Hepatocyte (in vitro differentiated cells): ENCODE results near the gene TOR1B.

Experiments used
- CTCF ChIP-seq: fragments of 200-600 bp; sonication (generic); IDR thresholded peaks from 2 replicates; pipeline ENCODE4 v1.5.1; 2016; ENCODE audit warnings: antibody characterized with exemption, mild to moderate bottlenecking; ENCODE audit not compliant: poor library complexity
- EZH2 ChIP-seq: fragments of 200-600 bp; sonication (generic); IDR thresholded peaks from 2 replicates; pipeline ENCODE4 v1.6.1; 2016; ENCODE audit warnings: antibody characterized with exemption, mild to moderate bottlenecking, borderline replicate concordance
- EZH2phosphoT487 ChIP-seq: fragments of 200-600 bp; sonication (generic); IDR thresholded peaks from one replicate; pipeline ENCODE4 v1.6.1; 2018; ENCODE audit warnings: antibody characterized with exemption, mild to moderate bottlenecking, low read depth, moderate library complexity; ENCODE audit not compliant: unreplicated experiment, severe bottlenecking

DNA sequence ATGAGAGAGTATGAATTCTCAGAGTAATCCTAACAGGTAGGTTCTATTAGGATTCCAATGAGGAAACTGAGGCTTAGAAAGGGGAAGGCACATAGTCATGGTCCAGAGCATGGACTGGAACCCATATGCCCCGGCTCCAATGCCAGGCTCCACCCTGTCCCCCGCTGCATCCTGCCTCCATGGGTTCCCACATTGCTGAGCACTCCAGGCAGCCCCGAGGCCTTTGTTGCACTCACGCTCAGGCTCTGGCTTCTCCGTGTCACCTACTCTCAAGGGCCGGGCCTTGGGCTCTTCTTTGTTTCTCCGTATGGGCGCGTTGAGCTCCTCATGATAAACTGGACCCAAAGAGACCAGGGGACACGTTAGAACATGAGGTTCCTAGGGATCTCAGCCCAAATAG is 26.0 kb downstream of the TOR1B start:
- TF ChIP-seq CTCF (no peak), EZH2phosphoT487 (no peak), EZH2 (no peak)
